NCI-H82 treated with DMSO at 0.1 percent for 48 hours (cell line): ENCODE measurements around the gene C1orf35.
A peak's percentile ranks its signal among the peaks of the same experiment; 100 is the strongest.

ENCODE experiments used
- DNase-seq: peaks from one replicate; lab custom pipeline; 2025; ENCODE audit not compliant: unreplicated experiment; lab: John Stamatoyannopoulos, UW

C1orf35 gene

DNA sequence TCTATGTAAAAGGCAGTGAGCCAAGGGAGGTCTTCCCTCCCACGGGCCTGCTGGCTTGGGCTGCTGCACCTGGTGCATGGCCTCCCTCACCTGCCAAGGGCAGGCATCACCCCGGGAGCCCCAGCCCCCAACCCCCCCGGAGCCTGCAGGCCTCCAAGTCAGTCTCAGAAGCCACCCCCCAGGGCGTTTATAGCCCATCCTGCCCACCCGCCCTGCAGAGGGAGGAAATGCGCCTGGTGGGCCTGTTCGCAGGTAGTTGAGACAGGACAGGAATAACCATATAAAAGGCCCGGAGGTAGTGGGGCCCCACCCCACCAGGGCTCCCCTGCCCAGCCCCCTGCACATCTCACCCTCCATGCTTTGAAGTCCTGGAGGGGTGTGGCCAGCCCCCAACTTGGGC lies 38.8 kb downstream of the C1orf35 start:
- no peak for DNase-seq

DNA sequence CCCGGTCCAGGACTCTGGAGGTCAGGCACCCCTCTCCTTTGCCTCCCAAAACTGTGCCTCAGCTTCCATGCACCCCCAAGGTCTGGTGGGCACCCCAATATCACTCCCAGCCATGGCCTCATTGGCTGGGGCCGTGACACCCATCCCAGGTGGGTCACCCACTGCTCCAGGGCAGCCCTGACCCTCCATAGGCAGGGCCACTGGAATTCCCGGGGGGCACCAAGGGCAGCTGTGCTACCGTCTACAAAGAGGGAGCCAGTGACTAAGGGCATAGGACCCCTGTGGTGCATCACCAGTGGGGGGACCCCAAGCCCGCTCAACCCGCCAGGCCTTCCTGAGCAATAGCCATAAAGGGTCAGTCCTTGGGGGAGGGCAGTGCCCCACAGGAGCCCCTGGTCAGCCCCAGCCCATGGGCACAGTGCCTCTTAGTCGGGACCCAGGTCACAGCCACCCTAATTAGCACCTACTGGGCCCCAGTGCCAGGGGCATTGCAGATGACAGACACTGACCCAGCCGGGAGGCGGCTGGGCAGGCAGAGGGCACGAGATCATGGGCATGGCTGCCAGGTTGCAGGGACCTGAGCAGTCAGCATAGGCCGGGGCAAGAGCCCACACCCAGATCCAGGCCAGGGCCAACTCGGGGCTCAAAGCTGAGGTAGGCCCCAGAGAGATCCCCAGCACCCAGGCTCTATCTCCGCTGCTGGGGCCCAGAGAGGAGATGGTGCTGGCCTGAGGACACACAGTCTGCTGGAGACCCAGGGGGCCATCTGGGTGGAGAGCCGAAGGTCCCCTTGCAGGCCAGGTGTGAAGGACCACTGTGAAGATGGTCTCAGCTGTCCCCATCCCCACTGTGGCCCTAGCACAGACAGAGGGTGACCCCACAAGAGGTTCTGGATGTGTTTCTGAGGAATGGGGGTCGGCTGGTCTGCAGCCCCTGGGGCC lies 39.6 kb downstream of the C1orf35 start:
- DNase-seq: no peak

DNA sequence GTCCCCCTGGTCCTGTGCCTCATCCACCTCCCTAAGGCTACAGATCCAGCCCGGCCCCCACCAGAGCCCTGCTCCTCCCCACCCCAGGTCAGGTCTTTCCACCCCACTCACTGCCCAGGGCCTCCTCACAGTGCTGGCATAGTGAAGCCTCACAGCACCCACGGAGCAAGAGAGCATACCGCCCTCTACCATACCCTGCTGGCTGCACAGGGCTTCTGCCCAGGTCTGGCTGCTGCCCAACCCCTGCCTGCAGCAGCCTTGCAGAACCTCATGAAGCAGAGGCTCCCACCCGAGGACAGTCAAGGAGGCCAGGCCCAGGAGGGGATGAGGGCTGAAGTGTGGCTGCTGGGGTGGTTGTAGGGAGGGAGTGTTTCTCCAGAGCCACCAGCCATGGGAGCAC lies 40.3 kb downstream of the C1orf35 start:
- DNase-seq: no peak

DNA sequence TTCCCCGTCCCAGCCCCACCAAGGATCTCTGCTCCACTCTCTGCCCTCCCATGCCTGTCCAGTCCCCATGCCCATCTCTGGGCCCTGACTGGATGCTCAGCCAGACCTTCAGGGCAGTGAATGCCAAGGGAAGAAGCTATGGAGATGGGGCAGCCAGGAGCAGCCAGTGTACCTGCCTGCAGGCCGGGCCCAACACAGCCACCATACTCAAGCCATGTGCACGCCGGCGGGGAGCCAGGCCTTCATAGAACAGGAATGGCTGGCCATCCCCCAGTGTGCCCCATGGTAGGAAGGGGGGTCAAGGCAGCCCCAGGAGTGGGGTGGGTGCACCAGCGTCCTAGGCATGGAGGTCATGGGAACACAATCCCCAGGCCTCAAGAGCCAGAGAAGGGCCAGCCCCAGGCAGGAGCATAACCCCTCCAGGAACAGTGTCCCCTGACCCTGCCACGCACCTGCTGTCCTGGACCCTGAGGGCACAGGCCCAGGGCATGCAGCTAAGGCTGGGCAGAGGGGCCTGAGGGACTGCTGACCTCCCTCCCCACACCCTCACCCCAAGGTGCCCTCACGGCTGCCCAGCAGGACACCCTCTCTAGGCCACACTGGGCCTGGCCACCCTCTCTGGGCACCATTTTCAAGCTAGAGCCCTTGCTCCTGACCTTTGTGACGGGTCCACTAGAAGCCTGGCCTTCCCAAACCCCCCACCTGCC lies 40.9 kb downstream of the C1orf35 start:
- DNase-seq: no peak

DNA sequence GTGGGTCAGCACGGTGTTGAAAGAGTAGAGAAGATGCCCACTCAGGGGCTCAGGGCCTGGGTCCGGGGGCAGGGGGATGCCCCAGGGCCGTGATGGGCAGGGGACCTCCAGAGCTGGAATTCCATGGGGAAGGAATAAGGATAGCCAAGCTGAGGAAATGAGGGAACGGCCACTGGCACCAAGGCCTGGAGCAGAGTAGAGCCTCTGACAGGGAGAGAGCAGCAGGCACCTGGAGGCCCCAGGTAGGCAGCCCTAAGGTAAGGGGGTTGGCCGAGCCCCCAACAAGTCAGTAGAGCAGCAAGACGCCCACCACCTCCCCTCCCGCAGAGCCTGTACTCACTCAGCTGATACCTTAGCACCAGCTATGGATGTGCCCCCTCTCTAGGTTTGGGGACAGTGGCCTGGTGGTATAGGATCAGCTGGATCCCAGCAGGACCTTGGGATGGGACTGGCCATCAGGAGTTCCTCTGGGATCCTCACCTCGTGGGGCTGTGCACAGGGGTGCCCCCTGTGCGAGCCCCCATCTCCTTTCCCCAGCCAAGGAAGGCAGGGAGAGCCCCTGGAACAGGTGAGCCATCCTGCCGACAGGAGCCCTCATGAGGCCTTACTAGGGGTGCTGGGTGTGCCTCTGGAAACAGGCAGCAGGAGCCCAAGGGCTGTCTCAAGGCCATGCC lies 41.6 kb downstream of the C1orf35 start:
- DNase-seq: no peak

GRCh38 chr1:228060458-228061190 lies 42.5 kb downstream of the C1orf35 start:
- no peak for DNase-seq

- DNase-seq: peak; percentile 32
Measured at GRCh38 chr1:228059634-228060457, 43.3 kb downstream of the C1orf35 start.

DNA sequence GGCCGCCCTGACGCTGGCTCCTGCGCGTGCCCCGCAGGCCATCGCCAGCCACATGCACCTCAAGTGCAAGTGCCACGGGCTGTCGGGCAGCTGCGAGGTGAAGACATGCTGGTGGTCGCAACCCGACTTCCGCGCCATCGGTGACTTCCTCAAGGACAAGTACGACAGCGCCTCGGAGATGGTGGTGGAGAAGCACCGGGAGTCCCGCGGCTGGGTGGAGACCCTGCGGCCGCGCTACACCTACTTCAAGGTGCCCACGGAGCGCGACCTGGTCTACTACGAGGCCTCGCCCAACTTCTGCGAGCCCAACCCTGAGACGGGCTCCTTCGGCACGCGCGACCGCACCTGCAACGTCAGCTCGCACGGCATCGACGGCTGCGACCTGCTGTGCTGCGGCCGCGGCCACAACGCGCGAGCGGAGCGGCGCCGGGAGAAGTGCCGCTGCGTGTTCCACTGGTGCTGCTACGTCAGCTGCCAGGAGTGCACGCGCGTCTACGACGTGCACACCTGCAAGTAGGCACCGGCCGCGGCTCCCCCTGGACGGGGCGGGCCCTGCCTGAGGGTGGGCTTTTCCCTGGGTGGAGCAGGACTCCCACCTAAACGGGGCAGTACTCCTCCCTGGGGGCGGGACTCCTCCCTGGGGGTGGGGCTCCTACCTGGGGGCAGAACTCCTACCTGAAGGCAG lies 44.0 kb downstream of the C1orf35 start:
- no peak for DNase-seq

DNA sequence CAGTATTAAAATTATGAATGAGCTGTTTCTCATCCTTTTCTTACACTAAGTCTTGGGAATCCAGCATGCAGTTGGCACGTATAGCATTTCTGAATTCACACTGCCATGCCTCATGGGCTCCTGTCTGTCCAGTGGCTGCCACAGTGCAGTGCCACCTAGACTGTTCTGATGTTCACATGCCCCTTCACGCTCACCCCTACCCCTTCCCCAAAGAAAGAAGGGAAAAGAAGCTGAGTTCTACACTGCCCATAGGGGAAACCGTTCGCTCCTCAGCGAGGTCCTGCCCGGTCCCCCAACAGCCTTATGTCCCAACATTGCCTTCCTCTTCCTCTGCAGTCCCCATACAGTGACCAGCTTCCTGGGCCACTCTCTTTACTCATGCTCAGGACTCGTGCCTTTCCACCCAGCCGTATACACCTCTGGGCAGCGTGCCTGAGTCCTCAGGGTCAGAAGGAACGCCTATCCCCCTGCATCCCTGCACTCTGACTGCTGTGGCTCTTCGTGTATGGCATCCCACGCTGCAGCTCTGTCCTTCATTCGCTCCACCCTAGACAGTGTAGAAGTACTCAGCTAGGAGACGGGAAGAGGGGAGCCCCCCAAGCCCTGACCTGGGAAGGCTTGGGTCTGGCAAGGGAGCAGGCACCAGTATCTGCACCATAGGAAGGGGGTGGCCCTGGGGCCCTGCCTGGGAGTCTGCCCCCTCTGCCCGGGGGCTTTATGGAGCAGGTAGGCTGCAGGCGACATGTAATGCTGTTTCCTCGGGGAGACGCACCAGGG lies 44.8 kb downstream of the C1orf35 start:
- no peak for DNase-seq
